H54 (cell line): ENCODE results near the gene SPDYE4.

ENCODE experiments used
- DNase-seq: peaks from one replicate; pipeline ENCODE4 v3.0.0; 2011; ENCODE audit warnings: low spot score, mixed read lengths; ENCODE audit not compliant: insufficient read length
- FAIRE-seq: peaks from 3 replicates; lab custom pipeline; 2011; peaks lifted over from hg19 to GRCh38; lab: Jason Lieb, UNC
- POLR2A ChIP-seq: IDR thresholded peaks from 2 replicates; pipeline ENCODE4 v1.6.1; 2011; ENCODE audit warnings: low read depth, mild to moderate bottlenecking, low read length

SPDYE4 gene

GRCh38 chr17:8725881-8726876, 32.2 kb downstream of the SPDYE4 start:
- DNase-seq (no peak), FAIRE-seq (no peak)
- no peak for TF ChIP-seq POLR2A

GRCh38 chr17:8724451-8724850, 33.9 kb downstream of the SPDYE4 start:
- no peak for TF ChIP-seq POLR2A
- DNase-seq, result no peak
- no peak for FAIRE-seq

- TF ChIP-seq POLR2A, result no peak
- FAIRE-seq (no peak), DNase-seq (no peak)
These were observed 37.8 kb downstream of the SPDYE4 start for GRCh38 chr17:8720596-8720995.

- TF ChIP-seq POLR2A, result no peak
- FAIRE-seq (no peak), DNase-seq (no peak)
These were observed 38.8 kb downstream of the SPDYE4 start for GRCh38 chr17:8719291-8720246.

GRCh38 chr17:8718001-8718563, 40.3 kb downstream of the SPDYE4 start:
- FAIRE-seq, result no peak
- no peak for TF ChIP-seq POLR2A

GRCh38 chr17:8713878-8714277, 44.5 kb downstream of the SPDYE4 start:
- DNase-seq, result no peak
- no peak for TF ChIP-seq POLR2A
- FAIRE-seq, result no peak

More at GRCh38 chr17:8718001-8718563, 40.3 kb downstream of the SPDYE4 start:
- DNase-seq, result no peak

GRCh38 chr17:8713315-8713714, 45.0 kb downstream of the SPDYE4 start:
- DNase-seq, result no peak
- FAIRE-seq, result no peak
- TF ChIP-seq POLR2A, result no peak

GRCh38 chr17:8712698-8713097, 45.6 kb downstream of the SPDYE4 start:
- FAIRE-seq, result no peak
- TF ChIP-seq POLR2A, result no peak
- no peak for DNase-seq

- no peak for TF ChIP-seq POLR2A
- no peak for DNase-seq
- FAIRE-seq, result no peak
These were observed 47.1 kb downstream of the SPDYE4 start for GRCh38 chr17:8711291-8711690.

- no peak for DNase-seq
- no peak for TF ChIP-seq POLR2A
- no peak for FAIRE-seq
These were observed 47.5 kb downstream of the SPDYE4 start for GRCh38 chr17:8710813-8711212.

GRCh38 chr17:8709006-8709405, 49.3 kb downstream of the SPDYE4 start:
- no peak for DNase-seq
- no peak for TF ChIP-seq POLR2A
- no peak for FAIRE-seq

GRCh38 chr17:8708025-8708461, 50.3 kb downstream of the SPDYE4 start:
- DNase-seq, result no peak
- FAIRE-seq, result no peak
- TF ChIP-seq POLR2A, result no peak

- no peak for FAIRE-seq
These were observed 50.9 kb downstream of the SPDYE4 start for GRCh38 chr17:8707332-8708024.

More at GRCh38 chr17:8707332-8708024, 50.9 kb downstream of the SPDYE4 start:
- no peak for TF ChIP-seq POLR2A
- DNase-seq, result no peak
